SU-DHL-6 (cell line): ENCODE results near the gene MAP3K4.

Experiments
- CTCF ChIP-seq: fragments of 200-600 bp; sonication (generic); IDR thresholded peaks from one replicate; pipeline ENCODE4 v1.5.1; 2017; ENCODE audit warnings: antibody characterized with exemption, mild to moderate bottlenecking, low read length, moderate library complexity; ENCODE audit not compliant: insufficient read depth, poor library complexity, severe bottlenecking
- EZH2phosphoT487 ChIP-seq: fragments of 200-600 bp; sonication (generic), shearing (Covaris generic); conservative IDR thresholded peaks from 2 replicates; pipeline ENCODE4 v1.6.1; 2018; ENCODE audit warnings: mild to moderate bottlenecking, antibody characterized with exemption, low read length, moderate library complexity, mixed read lengths

DNA sequence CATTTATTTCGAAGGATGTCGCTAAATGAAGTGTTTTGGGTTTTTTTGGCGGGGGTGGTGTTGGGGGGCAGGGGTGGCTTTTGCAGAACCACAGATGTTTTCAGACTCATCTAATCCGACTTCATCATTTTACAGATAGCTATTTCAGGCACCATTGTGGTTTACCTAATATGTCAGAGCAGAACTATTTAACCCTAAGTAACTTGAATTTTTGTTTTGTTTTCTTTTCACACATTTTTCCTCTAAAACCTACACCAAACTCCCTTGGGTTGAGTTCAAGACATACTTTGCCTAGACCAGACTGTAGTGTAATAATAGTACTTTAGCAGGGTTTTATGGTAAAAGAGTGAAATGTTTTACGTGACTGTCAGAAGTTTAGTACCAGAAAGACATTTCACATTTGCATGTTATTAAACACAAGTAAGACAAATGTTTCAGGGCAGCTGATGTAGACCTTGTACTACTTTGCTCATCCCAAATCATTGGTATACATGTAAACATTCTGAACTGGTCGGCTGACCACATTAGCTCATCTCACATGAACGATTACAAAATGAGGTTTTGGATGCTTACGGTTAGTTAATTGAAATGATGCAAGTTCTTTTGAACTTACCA lies 37.7 kb downstream of the MAP3K4 start:
- no peak for TF ChIP-seq EZH2phosphoT487
- no peak for TF ChIP-seq CTCF
